Left forelimb (tissue), 1 donor: ENCODE measurements around the gene RSRC1.
"Not testable (repeated sequence)": the region's sequence is repeated elsewhere in the genome, so short reads cannot be mapped to it uniquely, and the experiment has no call there.

Source experiments
- DNase-seq: peaks from one replicate; pipeline ENCODE4 v3.0.0-alpha.2; 2018; ENCODE audit warnings: low spot score

The RSRC1 gene

GRCh38 chr3:158404131-158404718 lies 294.3 kb downstream of the RSRC1 start:
- no peak for DNase-seq

- no peak for DNase-seq
Measured at GRCh38 chr3:158405507-158405906, 295.6 kb downstream of the RSRC1 start.

GRCh38 chr3:158407844-158408517 lies 298.1 kb downstream of the RSRC1 start:
- no peak for DNase-seq

- DNase-seq, result not testable (repeated sequence)
Measured at GRCh38 chr3:158408518-158408897, 298.6 kb downstream of the RSRC1 start.

- no peak for DNase-seq
Measured at GRCh38 chr3:158418035-158418434, 308.1 kb downstream of the RSRC1 start.

GRCh38 chr3:158419820-158420653 lies 310.1 kb downstream of the RSRC1 start:
- no peak for DNase-seq

- DNase-seq, result no peak
Measured at GRCh38 chr3:158420654-158421396, 310.9 kb downstream of the RSRC1 start.

GRCh38 chr3:158430448-158430847 lies 320.6 kb downstream of the RSRC1 start:
- no peak for DNase-seq

GRCh38 chr3:158430968-158431367 lies 321.1 kb downstream of the RSRC1 start:
- DNase-seq, result no peak

GRCh38 chr3:158431829-158432228 lies 321.9 kb downstream of the RSRC1 start:
- DNase-seq, result no peak

- DNase-seq, result no peak
Measured at GRCh38 chr3:158434412-158435038, 324.6 kb downstream of the RSRC1 start.

- no peak for DNase-seq
Measured at GRCh38 chr3:158443632-158444031, 333.7 kb downstream of the RSRC1 start.

GRCh38 chr3:158447408-158447807 lies 337.5 kb downstream of the RSRC1 start:
- no peak for DNase-seq

- DNase-seq, result no peak
Measured at GRCh38 chr3:158451405-158452055, 341.6 kb downstream of the RSRC1 start.

- DNase-seq, result no peak
Measured at GRCh38 chr3:158452334-158452733, 342.4 kb downstream of the RSRC1 start.

GRCh38 chr3:158453004-158453403 lies 343.1 kb downstream of the RSRC1 start:
- no peak for DNase-seq

GRCh38 chr3:158453865-158454264 lies 344.0 kb downstream of the RSRC1 start:
- no peak for DNase-seq

GRCh38 chr3:158455406-158455805 lies 345.5 kb downstream of the RSRC1 start:
- no peak for DNase-seq

GRCh38 chr3:158456114-158456513 lies 346.2 kb downstream of the RSRC1 start:
- DNase-seq, result no peak

- DNase-seq, result no peak
Measured at GRCh38 chr3:158458464-158458863, 348.6 kb downstream of the RSRC1 start.

GRCh38 chr3:158460926-158461325 lies 351.0 kb downstream of the RSRC1 start:
- DNase-seq, result no peak
